Measurements from ENCODE around the gene IL20.

- TF ChIP-seq EZH2 (IDR thresholded peaks at IDR 0.05) (no peak), CTCF (IDR thresholded peaks at IDR 0.05) (no peak), EZH2phosphoT487 (IDR thresholded peaks at IDR 0.05) (no peak)
These were observed 30.8 kb downstream of the IL20 start for GRCh38 chr1:206896261-206896660.
